GM18861 (cell line): ENCODE data around the gene ORC4.

Experiments used
- ATAC-seq: cut with Tn5 transposase; IDR thresholded peaks from one replicate; pipeline ENCODE4 v1.9.1; 2021; ENCODE audit not compliant: unreplicated experiment

ORC4 gene

DNA sequence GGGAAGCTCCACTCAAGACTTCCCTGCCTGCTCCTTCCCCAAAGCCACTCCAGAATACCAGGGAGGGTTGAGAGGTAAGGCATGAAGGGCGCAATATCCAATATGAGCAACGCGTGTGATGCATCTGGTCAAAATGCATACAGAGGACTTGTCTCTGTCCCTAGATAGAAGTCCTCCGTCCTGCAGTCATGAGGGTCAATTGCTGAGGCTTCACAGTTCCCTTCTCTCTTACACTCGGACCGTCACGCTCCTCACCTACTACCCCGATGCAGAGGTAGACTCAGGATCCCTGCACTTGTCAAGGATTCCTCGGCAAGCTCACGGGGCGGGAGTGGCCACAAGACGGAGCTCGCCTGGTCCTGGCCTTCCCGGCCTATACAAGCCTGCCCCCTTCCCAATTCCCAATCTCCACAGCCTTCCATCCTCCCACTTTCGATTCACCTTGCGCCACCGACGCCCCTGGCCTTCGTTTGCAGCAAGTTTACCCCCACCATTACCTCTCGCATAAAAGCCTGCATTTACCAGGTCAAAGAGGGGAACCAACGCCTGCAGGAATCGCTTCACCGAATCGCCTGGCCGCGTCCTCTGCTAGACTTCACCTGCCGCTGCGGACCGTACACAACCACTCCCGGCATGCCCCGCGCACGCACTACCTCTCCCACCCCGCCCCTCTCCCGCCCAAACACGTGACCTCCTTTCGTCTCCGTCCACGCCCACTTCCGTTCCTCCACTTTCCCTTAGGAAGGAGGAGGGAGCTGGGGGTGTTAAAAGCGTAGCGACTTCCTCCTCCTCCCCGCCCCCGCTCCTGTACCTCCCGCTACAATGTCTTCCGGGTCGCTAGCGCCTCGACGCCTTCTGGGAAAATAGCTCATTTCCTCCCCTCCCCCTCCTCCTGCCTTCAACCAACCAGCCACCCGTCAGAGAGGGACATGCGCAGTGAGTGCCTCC, at the start of gene ORC4:
Gene ORC4, minus strand, starts transcription at position 627 of the 948 bp plus-strand sequence. CDS start 44,779 bp downstream, outside the sequence.
- peak; percentile 58 for ATAC-seq

DNA sequence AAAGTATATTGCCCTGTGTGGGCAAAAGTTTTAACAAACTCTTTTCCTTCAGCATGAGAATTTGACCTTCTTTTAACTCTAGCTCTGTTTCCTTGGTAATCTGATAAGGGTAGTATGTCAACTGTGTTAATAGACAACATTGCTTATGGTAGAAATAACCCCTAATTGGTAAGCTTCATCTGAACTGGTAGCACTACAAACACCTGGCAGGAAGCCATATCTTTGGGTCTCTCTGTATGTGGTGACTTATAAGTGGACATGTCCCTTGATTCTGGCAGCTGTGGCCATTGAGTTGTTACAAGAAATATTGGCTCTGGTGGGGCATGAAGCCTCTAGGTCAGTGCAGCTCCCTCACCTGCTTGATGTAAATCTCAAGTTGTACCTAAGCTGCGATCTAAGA, 47.3 kb upstream of the ORC4 start:
- no peak for ATAC-seq

DNA sequence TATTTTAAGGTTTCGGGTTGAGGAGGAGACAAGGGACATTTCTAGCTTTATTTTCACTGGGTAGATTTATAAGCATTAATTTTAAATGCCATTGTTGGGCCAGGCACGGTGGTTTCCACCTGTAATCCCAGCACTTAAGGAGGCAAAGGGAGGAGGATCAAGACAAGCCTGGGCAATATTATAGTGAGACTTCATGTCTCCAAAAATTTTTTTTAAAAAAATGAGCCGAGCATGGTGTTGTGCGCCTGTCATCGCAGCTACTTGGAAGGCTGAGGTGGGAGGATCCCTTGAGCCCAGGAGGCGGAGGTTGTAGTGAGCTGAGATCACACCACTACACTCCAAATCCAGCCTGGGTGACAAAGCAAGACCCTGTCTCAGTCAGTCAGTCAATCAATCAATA, 45.4 kb upstream of the ORC4 start:
- ATAC-seq: no peak

DNA sequence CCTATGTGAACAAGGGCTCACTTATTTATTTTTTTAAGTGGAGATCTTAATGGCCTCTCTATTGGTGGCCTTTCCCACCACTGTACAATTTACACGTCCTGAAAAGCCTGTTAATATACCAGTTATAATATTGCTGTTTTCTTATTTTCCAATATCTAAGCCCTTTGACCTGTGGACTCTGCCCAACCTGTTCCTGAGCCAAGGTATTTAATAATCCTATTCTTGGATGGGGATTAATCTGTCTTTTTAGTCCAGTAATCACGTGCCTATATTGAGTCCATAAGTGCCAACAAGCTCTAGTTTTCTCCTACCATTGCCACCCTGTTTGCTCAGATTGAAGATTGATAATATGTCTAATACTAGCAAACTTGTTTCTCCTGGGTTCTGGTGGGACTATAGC, 43.1 kb upstream of the ORC4 start:
- ATAC-seq: no peak

DNA sequence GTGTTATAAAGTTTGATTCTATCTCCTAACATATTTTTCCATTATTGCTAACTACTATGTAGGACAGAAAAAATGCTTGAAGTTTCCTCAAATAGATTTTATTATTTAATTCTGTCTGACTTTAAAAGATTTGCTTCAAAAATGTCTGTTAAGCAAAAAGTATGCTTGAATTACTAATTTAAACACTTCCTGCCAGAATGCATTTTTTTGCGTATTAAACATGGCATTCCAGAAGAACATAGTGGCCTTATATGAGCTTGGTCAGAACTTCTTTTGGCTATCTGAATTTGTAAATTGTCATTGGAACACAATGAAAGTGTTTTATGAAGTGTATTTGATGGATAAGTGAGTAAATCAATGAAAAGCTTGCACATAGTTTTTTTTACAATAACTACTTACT, 38.1 kb upstream of the ORC4 start:
- ATAC-seq: no peak

DNA sequence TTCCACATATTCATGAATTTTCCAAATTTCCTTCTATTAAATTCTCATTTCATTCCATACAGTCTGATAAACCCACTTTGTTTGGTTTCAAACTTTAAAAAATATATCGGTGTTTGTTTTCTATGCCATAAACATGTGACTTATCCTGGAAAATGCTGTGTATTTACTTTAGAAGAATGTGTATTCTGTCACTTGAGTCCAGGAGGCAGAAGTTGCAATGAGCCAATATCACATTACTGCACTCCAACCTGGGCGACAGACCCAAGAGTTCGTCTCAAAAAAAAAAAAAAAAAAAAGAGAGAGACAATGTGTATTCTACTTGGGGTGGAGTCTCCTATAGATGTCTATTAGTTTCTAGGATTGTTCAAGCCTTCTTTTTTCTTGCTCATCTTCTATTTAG, 32.1 kb upstream of the ORC4 start:
- ATAC-seq: no peak

DNA sequence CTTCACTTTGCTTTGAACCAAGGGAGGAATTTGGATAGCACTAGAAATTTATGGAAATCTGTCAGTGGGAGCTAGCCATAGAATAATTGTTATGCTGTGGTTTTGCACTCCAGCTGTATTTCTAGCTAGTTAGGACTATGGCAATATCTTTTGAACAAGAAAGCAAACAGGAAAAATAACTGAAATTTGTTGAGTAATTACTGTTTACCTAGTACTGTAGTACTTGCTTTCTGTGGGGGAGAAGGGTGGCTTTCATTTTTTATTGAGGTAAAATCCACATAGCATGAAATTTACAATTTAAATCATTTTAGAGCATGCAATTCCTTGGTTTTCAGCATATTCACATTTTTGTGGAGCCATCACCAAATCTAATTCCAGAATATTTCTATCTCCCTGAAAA, 28.7 kb upstream of the ORC4 start:
- ATAC-seq: no peak

DNA sequence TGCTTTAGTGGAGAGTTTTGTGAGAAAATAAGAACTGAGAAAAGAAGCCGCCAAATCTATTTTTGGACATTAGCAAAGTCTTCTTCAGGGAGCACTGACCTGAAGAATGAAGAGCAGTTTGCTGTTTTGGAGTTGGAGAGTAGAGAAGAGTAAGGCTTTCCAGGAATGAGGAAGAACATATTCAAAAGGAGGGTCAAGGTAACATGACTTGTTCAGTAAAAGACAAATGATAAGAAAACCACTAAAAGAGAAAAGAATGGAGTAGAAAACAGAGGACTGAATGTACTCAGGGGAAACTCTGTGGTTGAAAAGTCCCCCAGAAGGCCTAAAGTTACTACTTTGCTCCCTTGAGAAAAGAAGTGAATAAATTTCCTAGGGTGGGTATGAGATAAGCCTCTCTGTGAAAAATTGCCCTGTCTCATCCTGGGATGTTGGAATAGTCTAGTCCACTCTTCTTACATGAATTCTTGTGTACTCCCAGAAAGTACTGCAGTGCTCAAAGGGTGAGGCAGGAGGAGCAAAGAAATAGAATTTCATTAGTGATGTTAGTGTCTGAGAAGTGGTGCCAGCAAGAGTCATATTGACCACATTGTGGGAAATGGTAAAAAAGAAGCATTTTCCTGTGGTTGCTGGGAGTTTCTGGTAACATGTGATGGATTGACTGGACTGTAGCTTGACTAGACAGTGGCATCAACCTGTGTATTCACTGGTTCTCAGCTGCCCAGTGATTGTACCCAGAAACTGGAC, 28.1 kb upstream of the ORC4 start:
- ATAC-seq: peak; percentile 52

DNA sequence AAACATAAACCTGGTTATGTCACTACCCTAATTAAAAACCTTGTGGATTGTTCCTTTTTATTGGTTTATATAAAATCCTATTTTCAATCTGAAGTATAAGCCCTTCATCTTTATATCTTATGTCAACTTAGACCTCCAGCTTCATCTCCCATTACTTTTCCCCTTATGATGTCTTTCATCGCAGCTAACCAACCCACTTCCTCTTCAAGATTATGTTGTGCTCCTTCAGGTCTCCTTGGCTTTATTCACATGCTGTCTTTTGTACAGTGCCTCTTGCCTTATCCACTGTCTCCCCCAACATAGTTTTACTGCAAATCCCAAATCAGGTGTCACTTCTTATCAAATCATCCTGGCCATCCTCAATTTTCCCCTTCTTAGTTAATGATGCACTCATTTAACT, 26.3 kb upstream of the ORC4 start:
- ATAC-seq: no peak

DNA sequence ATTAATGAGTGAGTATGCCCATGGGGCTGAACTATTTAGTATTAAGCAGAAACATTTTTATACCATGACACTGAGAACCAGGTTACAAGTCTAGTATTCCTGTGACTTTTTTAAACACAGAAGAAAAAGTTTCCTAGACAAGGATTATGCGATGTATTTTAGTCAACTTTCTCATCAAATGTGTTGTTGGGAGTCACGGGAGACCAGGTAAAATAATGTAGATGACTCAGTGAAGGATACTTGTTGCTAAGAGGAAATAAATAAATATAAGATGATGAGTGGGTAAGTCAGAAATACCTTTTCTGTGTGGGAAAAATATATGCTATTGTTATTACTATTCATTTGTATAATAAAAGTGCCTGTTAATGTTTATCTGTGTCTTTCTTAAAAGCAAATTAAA, 23.8 kb upstream of the ORC4 start:
- ATAC-seq: no peak

DNA sequence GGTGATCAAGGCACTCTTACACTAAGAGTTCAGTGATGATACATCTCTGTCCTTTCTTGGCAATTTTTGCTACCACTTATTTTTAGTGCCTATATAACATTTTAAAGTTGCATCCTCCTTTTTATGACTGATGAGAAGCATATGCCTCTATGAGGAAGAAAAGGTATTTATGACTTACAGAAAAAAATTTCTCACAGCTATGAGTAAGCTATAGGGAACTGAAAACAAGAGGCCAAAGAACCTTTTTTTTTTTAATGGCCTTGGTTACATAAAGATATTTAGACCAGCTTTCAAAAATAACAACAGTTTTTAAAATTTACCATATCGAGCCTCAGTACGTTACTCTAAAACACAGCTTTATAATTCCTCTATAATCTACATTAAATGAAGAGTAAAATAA, 21.7 kb upstream of the ORC4 start:
- peak; percentile 86 for ATAC-seq

DNA sequence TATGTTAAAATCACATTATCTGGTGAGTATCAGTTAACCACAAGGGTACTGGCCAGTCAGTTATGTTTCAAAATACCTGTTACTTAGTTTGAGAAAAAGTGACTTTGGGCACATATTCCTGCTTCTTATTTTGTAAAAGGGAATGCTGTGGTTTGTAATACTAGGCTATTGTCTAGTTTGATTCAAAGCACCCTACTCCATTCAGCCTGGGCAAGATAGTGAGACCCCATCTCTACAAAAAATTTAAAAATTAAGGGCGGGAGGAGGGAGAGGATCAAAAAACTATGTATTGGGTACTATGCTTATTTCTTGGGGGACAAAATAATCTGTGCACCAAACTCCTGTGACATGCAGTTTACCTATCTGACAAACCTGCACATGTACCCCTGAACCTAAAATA, 19.2 kb upstream of the ORC4 start:
- no peak for ATAC-seq

DNA sequence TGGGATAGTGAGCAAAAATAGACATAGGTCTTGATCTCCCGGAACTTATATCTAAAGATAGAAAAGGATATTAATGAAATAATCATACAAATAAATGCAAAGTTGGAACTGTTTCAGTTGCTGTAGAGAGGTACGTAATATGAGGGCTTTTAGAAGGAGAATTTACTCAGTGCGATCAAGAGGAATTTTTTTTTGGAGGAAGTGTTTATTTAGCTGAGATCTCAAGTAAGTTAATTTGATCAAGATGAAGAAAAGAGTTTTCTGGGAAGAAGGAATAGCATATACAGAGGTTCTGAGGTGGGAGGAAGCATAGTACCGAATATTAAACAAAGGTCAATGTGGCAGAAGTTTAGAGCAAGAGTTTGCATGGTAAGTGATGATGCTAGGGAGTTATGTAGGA, 11.7 kb upstream of the ORC4 start:
- no peak for ATAC-seq

DNA sequence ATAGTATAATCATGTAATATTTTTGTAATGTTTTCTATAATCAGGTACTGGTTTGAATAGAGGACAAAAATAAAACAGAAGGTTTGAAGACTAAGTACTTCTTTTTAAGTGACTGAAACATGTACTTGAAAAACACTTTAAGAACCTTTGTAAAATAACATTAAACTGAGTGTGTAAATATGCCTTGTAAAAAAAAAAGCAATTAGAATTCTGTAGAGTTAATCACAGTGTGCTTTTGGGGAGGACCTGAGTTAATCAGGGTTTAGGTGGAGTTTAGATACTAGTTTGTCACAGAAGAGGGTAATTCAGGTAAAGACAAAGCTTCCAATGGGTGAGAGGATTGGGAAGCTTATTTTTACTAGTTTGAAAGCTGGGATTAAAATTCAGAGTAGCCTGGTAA, 10.6 kb upstream of the ORC4 start:
- ATAC-seq: no peak

DNA sequence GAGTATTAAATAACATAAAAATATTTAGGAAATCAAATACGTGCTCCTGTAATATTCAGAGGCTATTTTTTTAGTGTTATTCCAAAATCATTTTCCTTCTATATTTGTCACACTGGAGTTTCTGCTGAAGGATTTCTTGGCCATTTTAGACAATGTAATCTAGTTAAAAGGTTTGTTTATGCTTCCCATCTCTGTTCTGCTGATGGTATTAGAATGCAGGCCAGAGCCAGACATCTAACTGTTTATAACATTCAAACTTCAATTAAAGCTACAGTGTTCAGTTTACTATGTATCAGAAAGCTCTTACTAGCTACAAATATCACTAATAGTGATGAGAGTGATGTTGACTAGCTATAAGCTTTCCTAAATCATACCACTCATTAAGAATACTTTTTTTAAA, 8.2 kb upstream of the ORC4 start:
- no peak for ATAC-seq

DNA sequence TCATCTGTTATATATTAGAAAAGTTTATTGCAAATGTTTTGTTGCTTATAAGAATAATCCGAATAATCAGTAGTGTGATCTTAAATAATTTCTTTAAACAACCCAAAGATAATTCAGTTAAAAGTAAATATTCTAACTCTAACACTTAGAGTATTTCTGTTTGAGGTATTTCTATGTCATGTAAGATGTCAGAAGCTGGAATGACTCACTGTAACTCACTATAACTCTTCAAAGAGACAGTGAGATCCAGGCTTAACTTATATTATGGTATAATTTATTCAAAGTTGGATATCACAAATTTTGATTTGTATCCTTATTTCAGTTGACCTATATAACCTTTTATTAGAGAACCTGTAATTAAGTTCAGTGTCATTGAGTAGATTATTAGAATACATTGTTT, 7.3 kb upstream of the ORC4 start:
- no peak for ATAC-seq

DNA sequence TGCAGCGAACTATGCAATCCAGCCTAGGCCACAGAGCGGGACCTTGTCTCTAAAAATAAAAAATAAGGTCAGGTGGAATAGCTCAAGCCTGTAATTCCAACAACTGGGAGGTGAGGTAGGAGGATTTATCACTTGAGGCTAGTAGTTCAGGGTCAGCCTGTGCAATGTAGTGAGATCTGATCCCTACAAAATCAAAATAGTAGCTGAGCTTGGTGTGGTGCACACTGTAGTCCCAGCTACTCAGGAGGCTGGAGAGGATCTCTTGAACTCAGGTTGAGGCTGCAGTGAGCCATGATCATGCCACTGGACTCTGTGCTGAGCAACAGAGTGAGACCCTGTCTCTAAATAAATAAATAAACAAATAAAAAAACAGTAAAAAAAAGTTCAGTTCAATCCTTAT, 6.0 kb upstream of the ORC4 start:
- ATAC-seq: no peak

DNA sequence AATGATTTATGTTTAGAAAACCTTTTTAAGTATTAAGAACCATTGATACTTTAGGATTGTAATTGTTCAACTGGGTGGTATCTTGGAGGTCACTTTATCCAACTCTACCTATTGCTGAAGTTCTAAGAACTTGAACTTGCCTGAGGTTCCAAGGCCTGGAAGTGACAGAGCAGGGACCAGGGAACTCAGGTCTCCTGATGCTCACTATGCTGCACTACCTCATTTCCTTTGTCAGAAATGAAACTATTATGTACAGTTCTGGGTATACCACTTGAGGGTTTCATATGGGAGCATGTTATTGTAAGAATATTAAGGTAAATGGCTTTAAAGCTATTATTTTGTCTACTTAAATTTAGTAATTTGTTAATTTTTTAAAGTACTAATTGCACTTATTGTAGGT, 3.3 kb upstream of the ORC4 start:
- ATAC-seq: peak; percentile 40

DNA sequence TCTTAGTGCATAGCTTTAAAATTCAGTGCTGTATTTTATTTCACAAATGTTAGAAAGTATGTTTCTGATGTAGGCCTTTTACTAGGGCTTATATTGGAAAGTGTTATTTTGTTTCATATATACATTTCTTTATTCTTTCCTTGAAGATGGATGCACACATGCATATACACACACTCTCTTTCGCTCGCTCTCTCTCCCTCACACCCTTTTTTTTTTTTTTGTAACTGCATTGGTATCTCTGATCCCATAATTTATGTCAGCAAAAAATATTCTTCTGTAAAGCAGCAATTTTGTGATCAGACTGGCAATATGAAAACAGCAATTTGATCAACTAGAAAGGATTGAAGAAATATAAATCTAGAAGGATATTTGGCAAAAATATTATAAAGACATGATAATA, 2.3 kb upstream of the ORC4 start:
- no peak for ATAC-seq

DNA sequence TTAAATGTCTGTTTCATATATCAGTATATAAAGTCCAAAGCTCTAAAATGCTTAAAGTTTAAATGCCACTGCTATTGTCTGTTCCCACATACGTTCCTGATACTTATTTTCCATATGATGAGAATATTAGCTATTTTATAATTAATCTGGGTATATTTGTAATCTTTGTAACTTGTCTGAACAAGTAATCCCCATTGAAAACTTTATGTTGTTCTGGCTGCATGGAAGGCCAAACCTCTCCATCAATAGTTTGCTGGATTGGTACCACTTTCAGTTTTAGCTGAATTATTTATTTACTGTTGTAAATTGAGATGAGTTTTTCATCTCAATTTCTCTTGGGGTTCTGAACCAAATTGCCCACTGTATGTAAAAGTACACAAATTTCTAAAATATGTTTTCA, 1.8 kb upstream of the ORC4 start:
- ATAC-seq: no peak

DNA sequence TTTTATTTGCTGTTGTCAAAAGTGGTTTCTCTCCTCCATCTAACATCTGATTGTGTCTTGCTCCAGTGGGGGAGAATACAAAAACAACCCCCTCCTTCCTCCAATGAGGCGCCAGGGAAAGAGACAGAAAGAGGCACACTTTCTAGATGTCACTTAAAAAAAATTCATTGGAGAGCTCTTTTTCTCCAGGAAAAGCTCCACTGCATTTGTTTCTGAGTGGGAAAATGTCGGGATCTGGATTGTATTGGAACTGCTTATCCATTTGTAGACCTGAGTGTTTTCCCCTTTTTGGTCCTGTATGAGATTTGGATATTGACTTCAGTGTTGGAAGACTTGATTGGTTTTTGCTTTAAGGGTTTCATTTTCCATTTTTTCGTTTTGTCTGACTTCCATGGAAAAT, 1.3 kb upstream of the ORC4 start:
- no peak for ATAC-seq
